PFSK-1 (cell line): ENCODE measurements around the gene C1orf87.

ENCODE experiments used
- FOXP2 ChIP-seq: optimal IDR thresholded peaks from 2 replicates; pipeline ENCODE3; 2011; ENCODE audit warnings: borderline replicate concordance, control low read depth, inconsistent platforms; ENCODE audit not compliant: insufficient read depth; ENCODE audit errors: extremely low read length, extremely low read depth
- POLR2AphosphoS5 ChIP-seq: IDR thresholded peaks from 2 replicates; pipeline ENCODE4 v1.6.1; 2012; ENCODE audit warnings: low read depth, mild to moderate bottlenecking, control low read depth, low read length, moderate library complexity
- REST ChIP-seq, 2 experiments: IDR thresholded peaks; 2 replicates each; pipeline versions ENCODE4 v1.6.1 to v1.8.0; 2011 to 2012; ENCODE audit warnings: low read depth in 2 of 2, low read length in 2 of 2, control low read depth in 1 of 2, inconsistent platforms in 1 of 2, mild to moderate bottlenecking in 1 of 2, moderate library complexity in 1 of 2; ENCODE audit not compliant: insufficient read depth in 1 of 2
- SIN3A ChIP-seq: IDR thresholded peaks from 2 replicates; pipeline ENCODE4 v1.6.1; 2012; ENCODE audit warnings: mild to moderate bottlenecking, low read length, moderate library complexity, borderline replicate concordance; ENCODE audit not compliant: insufficient read depth
- TAF1 ChIP-seq: IDR thresholded peaks from 2 replicates; pipeline ENCODE4 v1.6.1; 2012; ENCODE audit warnings: low read length, control low read depth, borderline replicate concordance; ENCODE audit not compliant: insufficient read depth

DNA sequence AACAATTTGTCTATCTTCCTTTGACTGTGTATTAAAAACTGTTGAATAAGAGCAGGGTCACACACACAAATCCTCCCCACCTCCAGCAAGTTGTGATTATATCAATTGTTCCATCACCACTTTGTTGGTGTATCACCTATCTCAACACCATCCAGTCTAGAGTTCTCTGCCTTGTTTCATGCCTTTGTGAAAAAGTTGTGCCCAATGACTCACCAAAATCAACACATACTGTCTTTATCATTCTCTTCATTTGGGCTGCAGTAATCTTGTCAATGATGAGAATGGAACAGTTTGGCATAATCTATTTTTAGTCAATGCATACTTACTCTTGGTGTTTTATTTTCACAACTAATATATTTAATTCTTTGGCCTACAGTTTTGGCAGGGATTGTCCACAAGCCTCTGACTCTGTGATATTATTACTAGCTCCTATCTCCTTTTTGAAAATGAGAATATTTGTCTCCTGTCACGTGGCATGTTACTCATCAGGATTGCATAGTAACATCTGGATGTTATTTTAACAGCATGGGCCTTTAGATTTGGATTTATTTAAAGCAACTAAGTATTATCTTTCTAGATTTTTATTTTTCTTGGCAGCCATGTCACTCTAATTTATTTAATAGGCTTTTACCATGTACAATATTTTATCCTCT, 5.1 kb downstream of the C1orf87 start:
- TF ChIP-seq SIN3A (no peak), TAF1 (no peak), POLR2AphosphoS5 (no peak), REST (IDR thresholded peaks at IDR 0.05; ENCODE audit: insufficient read depth in 1 of 2, low read depth in 2 of 2, low read length in 2 of 2) (no peak), FOXP2 (no peak)
